ENCODE measurements around the gene SEMA4D.

Gene SEMA4D

DNA sequence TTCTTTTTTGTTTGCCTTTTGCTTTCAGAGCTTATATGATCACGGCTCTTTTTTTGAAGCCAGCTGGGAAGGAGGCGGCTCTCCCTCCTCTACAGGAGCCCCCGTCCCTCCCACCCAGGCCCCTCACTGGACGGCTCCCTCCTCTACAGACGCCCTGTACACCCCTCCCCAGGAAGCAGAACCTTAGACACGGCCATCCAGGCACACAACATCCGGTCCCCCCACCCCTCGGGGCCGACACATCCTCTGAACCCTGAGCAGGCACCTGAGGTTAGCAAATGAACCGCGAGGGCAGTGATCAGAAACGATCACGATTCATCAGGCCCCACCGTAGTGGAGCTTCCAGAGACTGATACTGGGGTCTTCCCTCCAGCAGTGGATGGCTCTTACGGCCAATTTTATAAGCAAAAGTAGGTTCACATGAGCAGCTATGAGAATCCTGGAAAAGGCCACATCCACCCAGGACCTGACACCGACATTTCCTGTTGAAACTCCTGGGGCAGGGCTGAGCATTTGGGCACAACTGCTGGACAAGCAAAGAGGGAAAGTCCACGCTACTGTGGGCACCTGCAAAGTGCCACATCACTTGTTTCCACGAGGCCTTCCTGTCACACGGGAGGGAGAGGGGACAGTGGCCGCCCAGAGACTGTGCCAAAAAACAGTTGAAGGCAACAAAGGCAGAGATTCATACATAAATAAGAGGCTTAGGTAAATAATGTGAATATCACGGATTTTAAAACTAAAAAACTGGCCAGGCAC lies 78.9 kb downstream of the SEMA4D start:
- TF ChIP-seq, protein P1, sequence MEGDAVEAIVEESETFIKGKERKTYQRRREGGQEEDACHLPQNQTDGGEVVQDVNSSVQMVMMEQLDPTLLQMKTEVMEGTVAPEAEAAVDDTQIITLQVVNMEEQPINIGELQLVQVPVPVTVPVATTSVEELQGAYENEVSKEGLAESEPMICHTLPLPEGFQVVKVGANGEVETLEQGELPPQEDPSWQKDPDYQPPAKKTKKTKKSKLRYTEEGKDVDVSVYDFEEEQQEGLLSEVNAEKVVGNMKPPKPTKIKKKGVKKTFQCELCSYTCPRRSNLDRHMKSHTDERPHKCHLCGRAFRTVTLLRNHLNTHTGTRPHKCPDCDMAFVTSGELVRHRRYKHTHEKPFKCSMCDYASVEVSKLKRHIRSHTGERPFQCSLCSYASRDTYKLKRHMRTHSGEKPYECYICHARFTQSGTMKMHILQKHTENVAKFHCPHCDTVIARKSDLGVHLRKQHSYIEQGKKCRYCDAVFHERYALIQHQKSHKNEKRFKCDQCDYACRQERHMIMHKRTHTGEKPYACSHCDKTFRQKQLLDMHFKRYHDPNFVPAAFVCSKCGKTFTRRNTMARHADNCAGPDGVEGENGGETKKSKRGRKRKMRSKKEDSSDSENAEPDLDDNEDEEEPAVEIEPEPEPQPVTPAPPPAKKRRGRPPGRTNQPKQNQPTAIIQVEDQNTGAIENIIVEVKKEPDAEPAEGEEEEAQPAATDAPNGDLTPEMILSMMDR (IDR thresholded peaks at IDR 0.05), result no peak
- no peak overlapping the region for H3K27ac ChIP-seq
- no peak overlapping the region for H3K4me3 ChIP-seq
- no peaks in the 10 kb centered on the region for H3K4me1 ChIP-seq
- H3K27me3 ChIP-seq, result no peaks in the 10 kb centered on the region
- no peak for DNase-seq
- intact Hi-C loops (cut with DNase I; ENCODE audit: low total_unique reads), result no loop called here
- H3K9me3 ChIP-seq, result no peaks in the 10 kb centered on the region
- no peaks in the 10 kb centered on the region for H3K36me3 ChIP-seq

- H3K27me3 ChIP-seq, result no peaks in the 10 kb centered on the region
- H3K27ac ChIP-seq, result no peak overlapping the region
- H3K4me3 ChIP-seq, result no peak overlapping the region
- DNase-seq, result no peak
- intact Hi-C loops (cut with DNase I; ENCODE audit: low total_unique reads), result no loop called here
- TF ChIP-seq, protein P1 (IDR thresholded peaks at IDR 0.05), result no peak
- H3K4me1 ChIP-seq, result no peaks in the 10 kb centered on the region
- no peaks in the 10 kb centered on the region for H3K36me3 ChIP-seq
- no peaks in the 10 kb centered on the region for H3K9me3 ChIP-seq
Measured at GRCh38 chr9:89418474-89418845, 79.5 kb downstream of the SEMA4D start.

DNA sequence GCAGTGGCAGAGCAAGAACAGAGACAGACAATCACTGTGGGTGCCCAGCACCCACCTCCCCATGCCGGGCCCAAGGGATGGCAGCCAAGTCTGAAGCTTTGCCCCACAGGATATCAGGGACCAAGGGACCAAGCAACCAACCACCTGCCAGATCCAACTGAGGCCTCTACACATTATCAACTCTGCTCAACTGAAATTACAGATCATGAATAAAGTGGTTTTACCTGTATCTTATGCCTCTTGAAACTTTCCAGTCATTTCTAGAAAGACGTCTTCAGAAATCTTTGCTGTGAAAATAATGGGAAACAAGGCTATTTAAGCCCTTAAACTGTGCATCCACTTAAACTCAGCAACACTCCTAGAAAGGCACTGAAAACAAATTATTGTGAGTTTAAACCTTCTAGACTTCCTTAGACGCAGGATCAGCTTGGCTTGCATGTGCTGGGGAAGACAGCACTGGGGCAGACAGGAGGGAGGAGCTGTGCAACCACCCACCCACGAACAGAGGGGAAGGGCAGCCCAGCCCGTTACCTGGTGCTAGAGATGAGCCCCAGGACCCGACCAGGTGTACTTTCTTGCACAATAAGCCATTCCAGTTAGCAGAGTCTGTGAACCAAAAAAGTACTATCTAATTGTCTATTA lies 80.0 kb downstream of the SEMA4D start:
- TF ChIP-seq, protein P1 (IDR thresholded peaks at IDR 0.05), result no peak
- no peak for DNase-seq
- no peaks in the 10 kb centered on the region for H3K4me1 ChIP-seq
- intact Hi-C loops (cut with DNase I; ENCODE audit: low total_unique reads), result no loop called here
- H3K27ac ChIP-seq, result no peak overlapping the region
- H3K27me3 ChIP-seq, result no peaks in the 10 kb centered on the region
- no peaks in the 10 kb centered on the region for H3K36me3 ChIP-seq
- H3K9me3 ChIP-seq, result no peaks in the 10 kb centered on the region
- no peak overlapping the region for H3K4me3 ChIP-seq

DNA sequence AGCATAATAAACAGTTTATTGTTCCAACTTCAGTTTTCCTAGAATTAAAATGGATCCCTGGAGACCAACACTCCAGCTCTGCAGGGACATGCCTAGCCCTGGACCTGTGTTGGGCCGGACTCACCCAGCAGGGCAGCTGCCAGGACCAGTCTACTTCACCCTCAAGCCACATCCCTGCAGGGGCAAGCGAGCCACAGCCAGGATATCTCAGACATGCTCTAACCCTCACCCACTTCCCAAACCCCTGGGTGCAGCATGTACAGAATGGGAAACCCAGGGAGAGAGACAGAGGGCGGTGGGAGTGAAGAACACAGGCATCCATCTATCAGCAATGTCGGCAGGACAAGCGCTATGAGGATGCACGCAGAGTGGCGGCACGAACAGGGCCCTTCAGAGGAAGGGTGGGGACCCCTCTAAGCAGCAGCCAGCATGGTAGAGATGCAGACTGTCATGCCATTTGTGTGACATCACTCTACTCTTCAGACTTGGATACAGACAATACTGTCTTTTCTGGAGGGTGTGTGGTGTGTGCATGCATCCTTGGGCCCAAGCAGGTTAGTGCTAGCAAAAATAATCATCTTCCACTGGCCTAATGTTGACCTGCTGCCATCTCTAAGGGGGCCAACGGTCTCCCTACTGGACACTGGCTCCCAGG lies 83.1 kb downstream of the SEMA4D start:
- intact Hi-C loops (cut with DNase I; ENCODE audit: low total_unique reads), result no loop called here
- H3K4me1 ChIP-seq, result no peaks in the 10 kb centered on the region
- no peak overlapping the region for H3K27ac ChIP-seq

DNA sequence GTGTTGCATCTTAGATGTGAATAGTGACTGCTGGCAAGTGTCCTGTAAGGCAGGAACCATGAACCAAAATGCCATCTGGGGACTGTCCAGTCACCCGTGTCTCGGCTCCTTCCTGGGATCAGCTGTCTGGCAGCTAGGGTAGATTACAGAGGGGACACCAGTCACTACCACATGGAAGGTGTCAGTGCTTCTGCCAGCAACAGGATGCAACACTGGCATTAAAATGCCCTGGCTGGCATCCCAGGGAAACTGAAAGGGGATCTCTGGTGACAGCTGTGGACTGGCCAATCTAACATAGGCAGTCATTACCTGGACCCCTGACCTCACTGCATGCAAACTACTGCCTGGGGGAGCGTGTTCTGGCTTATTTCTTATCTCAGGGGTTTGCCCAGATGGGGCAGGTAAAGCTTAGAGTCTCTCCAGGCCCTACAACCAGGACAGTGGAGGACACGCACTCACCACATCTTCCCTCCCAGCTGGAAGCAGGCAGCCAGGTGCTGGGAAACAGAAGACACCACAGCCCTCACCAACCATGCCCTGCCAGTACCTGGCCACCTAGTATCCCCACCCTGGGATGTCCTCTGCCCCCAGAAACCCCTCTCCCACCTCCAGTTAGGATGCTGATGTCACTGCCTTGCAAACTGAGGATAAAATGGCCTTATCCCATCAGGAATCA lies 83.8 kb downstream of the SEMA4D start:
- Histone ChIP-seq H3K36me3 (no peaks in the 10 kb centered on the region), H3K4me1 (no peaks in the 10 kb centered on the region), H3K27me3 (no peaks in the 10 kb centered on the region), H3K9me3 (no peaks in the 10 kb centered on the region), H3K4me3 (no peak overlapping the region), H3K27ac (no peak overlapping the region)
- intact Hi-C loops (cut with DNase I; ENCODE audit: low total_unique reads), result no loop called here
- DNase-seq, result no peak
- TF ChIP-seq, protein P1 (IDR thresholded peaks at IDR 0.05), result no peak

More for the DNA sequence above, 83.1 kb downstream of the SEMA4D start:
- DNase-seq, result no peak
- Histone ChIP-seq H3K4me3 (no peak overlapping the region), H3K9me3 (no peaks in the 10 kb centered on the region), H3K27me3 (no peaks in the 10 kb centered on the region), H3K36me3 (no peaks in the 10 kb centered on the region)
- TF ChIP-seq, protein P1 (IDR thresholded peaks at IDR 0.05), result no peak

All from tibial artery (tissue), 4 donors.